Mucosa of rectum (tissue), 2 donors: ENCODE data around the gene NOSTRIN.

Experiments used
- H3K27ac ChIP-seq, 2 donors: one replicate each; pipeline ENCODE4 v1.7.0; 2013; ENCODE audit warnings: inconsistent platforms in 2 of 2, low read depth in 2 of 2, low read length in 2 of 2
- H3K27me3 ChIP-seq, 2 donors: one replicate each; pipeline ENCODE4 v1.7.0; 2013; ENCODE audit warnings: low read length in 2 of 2; ENCODE audit not compliant: control insufficient read depth in 2 of 2, insufficient read depth in 2 of 2
- H3K36me3 ChIP-seq, 2 donors: one replicate each; pipeline ENCODE4 v1.7.0; 2013; ENCODE audit warnings: low read length in 2 of 2; ENCODE audit not compliant: control insufficient read depth in 2 of 2, insufficient read depth in 2 of 2
- H3K4me1 ChIP-seq, 2 donors: one replicate each; pipeline ENCODE4 v1.7.0; 2013; ENCODE audit warnings: low read length in 2 of 2, mild to moderate bottlenecking in 1 of 2; ENCODE audit not compliant: control insufficient read depth in 2 of 2, insufficient read depth in 2 of 2
- H3K4me3 ChIP-seq, 2 donors: one replicate each; pipeline ENCODE4 v1.7.0; 2013; ENCODE audit warnings: low read length in 2 of 2
- H3K9ac ChIP-seq, 2 donors: one replicate each; pipeline ENCODE4 v1.7.0; 2013; ENCODE audit warnings: low read length in 2 of 2, low read depth in 1 of 2, mild to moderate bottlenecking in 1 of 2
- H3K9me3 ChIP-seq, 2 donors: one replicate each; pipeline ENCODE4 v1.7.0; 2013; ENCODE audit warnings: low read length in 2 of 2; ENCODE audit not compliant: control insufficient read depth in 2 of 2
- donor health status: healthy.
- donor health status: Normal muscosa, but diverticular disease.

The NOSTRIN gene

GRCh38 chr2:168772704-168773103, 29.7 kb upstream of the NOSTRIN start:
- no peaks in the 10 kb centered on the region for H3K9me3 ChIP-seq
- no peak overlapping the region for H3K27ac ChIP-seq
- H3K9ac ChIP-seq, result no peak overlapping the region
- no peak overlapping the region for H3K4me3 ChIP-seq
- peaks cover 4 to 14% of the 10 kb centered on the region in 2 donors for H3K36me3 ChIP-seq
- no peaks in the 10 kb centered on the region for H3K27me3 ChIP-seq
- H3K4me1 ChIP-seq, result no peaks in the 10 kb centered on the region

GRCh38 chr2:168773128-168773527, 29.3 kb upstream of the NOSTRIN start:
- Histone ChIP-seq H3K4me3 (no peak overlapping the region), H3K4me1 (no peaks in the 10 kb centered on the region), H3K9ac (no peak overlapping the region), H3K27me3 (no peaks in the 10 kb centered on the region), H3K27ac (no peak overlapping the region), H3K9me3 (no peaks in the 10 kb centered on the region), H3K36me3 (peaks cover 4 to 13% of the 10 kb centered on the region in 2 donors)

GRCh38 chr2:168773719-168774521, 28.5 kb upstream of the NOSTRIN start:
- H3K27me3 ChIP-seq, result no peaks in the 10 kb centered on the region
- H3K9me3 ChIP-seq, result no peaks in the 10 kb centered on the region
- H3K36me3 ChIP-seq, result peaks cover 4 to 13% of the 10 kb centered on the region in 2 donors
- H3K27ac ChIP-seq, result no peak overlapping the region
- no peaks in the 10 kb centered on the region for H3K4me1 ChIP-seq
- H3K9ac ChIP-seq, result no peak overlapping the region
- no peak overlapping the region for H3K4me3 ChIP-seq

GRCh38 chr2:168775837-168776236, 26.6 kb upstream of the NOSTRIN start:
- no peak overlapping the region for H3K4me3 ChIP-seq
- H3K4me1 ChIP-seq, result no peaks in the 10 kb centered on the region
- H3K9me3 ChIP-seq, result no peaks in the 10 kb centered on the region

GRCh38 chr2:168780669-168781071, 21.8 kb upstream of the NOSTRIN start:
- no peak overlapping the region for H3K9ac ChIP-seq
- H3K4me1 ChIP-seq, result no peaks in the 10 kb centered on the region
- no peaks in the 10 kb centered on the region for H3K9me3 ChIP-seq
- H3K4me3 ChIP-seq, result no peak overlapping the region
- no peaks in the 10 kb centered on the region for H3K27me3 ChIP-seq
- no peaks in the 10 kb centered on the region for H3K36me3 ChIP-seq
- H3K27ac ChIP-seq, result no peak overlapping the region

More at GRCh38 chr2:168775837-168776236, 26.6 kb upstream of the NOSTRIN start:
- H3K9ac ChIP-seq, result no peak overlapping the region
- H3K27ac ChIP-seq, result no peak overlapping the region
- H3K36me3 ChIP-seq, result peaks cover 0 to 3% of the 10 kb centered on the region in 2 donors
- no peaks in the 10 kb centered on the region for H3K27me3 ChIP-seq

- no peak overlapping the region for H3K9ac ChIP-seq
- H3K4me3 ChIP-seq, result no peak overlapping the region
- no peaks in the 10 kb centered on the region for H3K36me3 ChIP-seq
- H3K27me3 ChIP-seq, result no peaks in the 10 kb centered on the region
- H3K27ac ChIP-seq, result no peak overlapping the region
- no peaks in the 10 kb centered on the region for H3K9me3 ChIP-seq
- no peaks in the 10 kb centered on the region for H3K4me1 ChIP-seq
Observed at GRCh38 chr2:168781191-168781817, 21.1 kb upstream of the NOSTRIN start.

GRCh38 chr2:168782271-168782670, 20.2 kb upstream of the NOSTRIN start:
- Histone ChIP-seq H3K4me3 (no peak overlapping the region), H3K9ac (no peak overlapping the region), H3K9me3 (no peaks in the 10 kb centered on the region), H3K36me3 (no peaks in the 10 kb centered on the region), H3K27ac (no peak overlapping the region), H3K4me1 (no peaks in the 10 kb centered on the region), H3K27me3 (no peaks in the 10 kb centered on the region)

GRCh38 chr2:168784993-168785392, 17.4 kb upstream of the NOSTRIN start:
- no peak overlapping the region for H3K27ac ChIP-seq
- no peaks in the 10 kb centered on the region for H3K36me3 ChIP-seq
- no peak overlapping the region for H3K4me3 ChIP-seq
- H3K4me1 ChIP-seq, result no peaks in the 10 kb centered on the region
- no peaks in the 10 kb centered on the region for H3K9me3 ChIP-seq
- H3K9ac ChIP-seq, result no peak overlapping the region
- no peaks in the 10 kb centered on the region for H3K27me3 ChIP-seq

GRCh38 chr2:168787098-168787781, 15.2 kb upstream of the NOSTRIN start:
- no peaks in the 10 kb centered on the region for H3K4me1 ChIP-seq
- H3K27me3 ChIP-seq, result no peaks in the 10 kb centered on the region
- H3K9me3 ChIP-seq, result no peaks in the 10 kb centered on the region
- no peak overlapping the region for H3K4me3 ChIP-seq
- H3K36me3 ChIP-seq, result no peaks in the 10 kb centered on the region
- H3K27ac ChIP-seq, result no peak overlapping the region
- no peak overlapping the region for H3K9ac ChIP-seq

- H3K4me1 ChIP-seq, result no peaks in the 10 kb centered on the region
- no peaks in the 10 kb centered on the region for H3K36me3 ChIP-seq
- no peaks in the 10 kb centered on the region for H3K9me3 ChIP-seq
- no peak overlapping the region for H3K9ac ChIP-seq
- no peak overlapping the region for H3K4me3 ChIP-seq
- H3K27me3 ChIP-seq, result no peaks in the 10 kb centered on the region
- H3K27ac ChIP-seq, result no peak overlapping the region
Observed at GRCh38 chr2:168787782-168788376, 14.6 kb upstream of the NOSTRIN start.
